Neural cell (in vitro differentiated cells): Measurements from ENCODE around the gene BACE1-AS.
"Not testable (repeated sequence)": the region's sequence is repeated elsewhere in the genome, so short reads cannot be mapped to it uniquely, and the experiment has no call there.

Experiments used
- EZH2 ChIP-seq: fragments of 200-600, 300-800 bp; shearing (Covaris generic), sonication (generic); IDR thresholded peaks from 2 replicates; pipeline ENCODE4 v1.6.1; 2014; ENCODE audit warnings: antibody characterized with exemption, low read length, borderline replicate concordance, mild to moderate bottlenecking; ENCODE audit not compliant: insufficient read depth, poor library complexity, severe bottlenecking
- POLR2AphosphoS5 ChIP-seq: IDR thresholded peaks from 2 replicates; pipeline ENCODE4 v1.6.1; 2012
- TAF1 ChIP-seq: IDR thresholded peaks from 2 replicates; pipeline ENCODE4 v1.6.1; 2012; ENCODE audit warnings: low read depth
- TF ChIP-seq, protein P1 (sequence below): fragments of 450-650 bp; IDR thresholded peaks from 2 replicates; pipeline ENCODE4 v1.5.1; 2014; ENCODE audit warnings: antibody characterized with exemption, mild to moderate bottlenecking, moderate library complexity; ENCODE audit not compliant: poor library complexity, severe bottlenecking
- TF ChIP-seq, protein P2 (sequence below): IDR thresholded peaks from 2 replicates; pipeline ENCODE4 v1.6.1; 2012; ENCODE audit warnings: borderline replicate concordance

DNA sequence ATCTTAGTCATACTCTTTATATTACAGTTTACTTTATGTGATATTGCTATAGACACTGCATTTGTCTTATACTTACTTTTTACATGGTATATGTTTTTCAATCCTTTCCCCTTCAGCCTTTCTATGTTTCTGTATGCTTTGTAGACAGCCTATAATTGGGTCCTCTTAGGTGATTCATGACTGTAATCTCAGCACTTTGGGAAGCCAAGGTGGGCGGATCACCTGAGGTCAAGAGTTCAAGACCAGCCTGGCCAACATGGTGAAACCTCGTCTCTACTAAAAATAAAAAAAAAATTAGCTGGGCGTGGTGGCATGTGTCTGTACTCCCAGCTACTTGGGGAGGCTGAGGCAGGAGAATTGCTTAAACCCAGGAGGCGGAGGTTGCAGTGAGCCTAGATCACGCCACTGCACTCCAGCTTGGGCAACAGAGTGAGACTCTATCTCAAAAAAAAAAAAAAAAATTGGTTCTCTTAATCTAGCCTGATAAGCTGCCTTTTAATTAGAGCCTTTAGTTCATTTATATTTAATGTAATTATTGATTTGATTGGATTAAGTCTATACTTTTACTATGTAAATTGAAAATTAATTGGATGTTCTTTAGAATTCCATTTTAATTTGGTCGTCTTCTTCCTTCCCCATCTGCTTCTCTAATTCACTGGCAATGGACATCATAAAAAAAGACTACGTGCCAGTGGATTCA lies 26.4 kb upstream of the BACE1-AS start:
- not testable (repeated sequence) for TF ChIP-seq TAF1, POLR2AphosphoS5, EZH2
- TF ChIP-seq, protein P1, sequence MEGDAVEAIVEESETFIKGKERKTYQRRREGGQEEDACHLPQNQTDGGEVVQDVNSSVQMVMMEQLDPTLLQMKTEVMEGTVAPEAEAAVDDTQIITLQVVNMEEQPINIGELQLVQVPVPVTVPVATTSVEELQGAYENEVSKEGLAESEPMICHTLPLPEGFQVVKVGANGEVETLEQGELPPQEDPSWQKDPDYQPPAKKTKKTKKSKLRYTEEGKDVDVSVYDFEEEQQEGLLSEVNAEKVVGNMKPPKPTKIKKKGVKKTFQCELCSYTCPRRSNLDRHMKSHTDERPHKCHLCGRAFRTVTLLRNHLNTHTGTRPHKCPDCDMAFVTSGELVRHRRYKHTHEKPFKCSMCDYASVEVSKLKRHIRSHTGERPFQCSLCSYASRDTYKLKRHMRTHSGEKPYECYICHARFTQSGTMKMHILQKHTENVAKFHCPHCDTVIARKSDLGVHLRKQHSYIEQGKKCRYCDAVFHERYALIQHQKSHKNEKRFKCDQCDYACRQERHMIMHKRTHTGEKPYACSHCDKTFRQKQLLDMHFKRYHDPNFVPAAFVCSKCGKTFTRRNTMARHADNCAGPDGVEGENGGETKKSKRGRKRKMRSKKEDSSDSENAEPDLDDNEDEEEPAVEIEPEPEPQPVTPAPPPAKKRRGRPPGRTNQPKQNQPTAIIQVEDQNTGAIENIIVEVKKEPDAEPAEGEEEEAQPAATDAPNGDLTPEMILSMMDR: not testable (repeated sequence)
- TF ChIP-seq, protein P2, sequence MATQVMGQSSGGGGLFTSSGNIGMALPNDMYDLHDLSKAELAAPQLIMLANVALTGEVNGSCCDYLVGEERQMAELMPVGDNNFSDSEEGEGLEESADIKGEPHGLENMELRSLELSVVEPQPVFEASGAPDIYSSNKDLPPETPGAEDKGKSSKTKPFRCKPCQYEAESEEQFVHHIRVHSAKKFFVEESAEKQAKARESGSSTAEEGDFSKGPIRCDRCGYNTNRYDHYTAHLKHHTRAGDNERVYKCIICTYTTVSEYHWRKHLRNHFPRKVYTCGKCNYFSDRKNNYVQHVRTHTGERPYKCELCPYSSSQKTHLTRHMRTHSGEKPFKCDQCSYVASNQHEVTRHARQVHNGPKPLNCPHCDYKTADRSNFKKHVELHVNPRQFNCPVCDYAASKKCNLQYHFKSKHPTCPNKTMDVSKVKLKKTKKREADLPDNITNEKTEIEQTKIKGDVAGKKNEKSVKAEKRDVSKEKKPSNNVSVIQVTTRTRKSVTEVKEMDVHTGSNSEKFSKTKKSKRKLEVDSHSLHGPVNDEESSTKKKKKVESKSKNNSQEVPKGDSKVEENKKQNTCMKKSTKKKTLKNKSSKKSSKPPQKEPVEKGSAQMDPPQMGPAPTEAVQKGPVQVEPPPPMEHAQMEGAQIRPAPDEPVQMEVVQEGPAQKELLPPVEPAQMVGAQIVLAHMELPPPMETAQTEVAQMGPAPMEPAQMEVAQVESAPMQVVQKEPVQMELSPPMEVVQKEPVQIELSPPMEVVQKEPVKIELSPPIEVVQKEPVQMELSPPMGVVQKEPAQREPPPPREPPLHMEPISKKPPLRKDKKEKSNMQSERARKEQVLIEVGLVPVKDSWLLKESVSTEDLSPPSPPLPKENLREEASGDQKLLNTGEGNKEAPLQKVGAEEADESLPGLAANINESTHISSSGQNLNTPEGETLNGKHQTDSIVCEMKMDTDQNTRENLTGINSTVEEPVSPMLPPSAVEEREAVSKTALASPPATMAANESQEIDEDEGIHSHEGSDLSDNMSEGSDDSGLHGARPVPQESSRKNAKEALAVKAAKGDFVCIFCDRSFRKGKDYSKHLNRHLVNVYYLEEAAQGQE: not testable (repeated sequence)
